BJ (cell line): Measurements from ENCODE around the gene CRIM1. TPM values are rescaled to one million over a fixed set of nuclear protein-coding genes. Genes with fewer than 3 reads are reported as not detected.

ENCODE experiments used
- CTCF ChIA-PET: fragments of 350-600 bp; formaldehyde crosslinking; extraction: SDS; loops from one replicate; lab custom pipeline; 2021; ENCODE audit warnings: antibody characterized with exemption, inconsistent platforms; lab: Yijun Ruan, JAX
- POLR2A ChIA-PET: fragments of 300-600 bp; sonication (Branson Sonifier 250); formaldehyde crosslinking; extraction: SDS; loops from one replicate; lab custom pipeline; 2021; ENCODE audit warnings: antibody characterized with exemption; lab: Charles Lee
- DNase-seq: peaks from one replicate; pipeline ENCODE4 v3.0.0-alpha.2; 2011; ENCODE audit warnings: low read depth
- H3K27me3 ChIP-seq: 2 replicates; pipeline ENCODE4 v1.6.0; 2011; ENCODE audit warnings: low read length; ENCODE audit not compliant: control insufficient read depth, insufficient read depth
- H3K36me3 ChIP-seq: 2 replicates; pipeline ENCODE4 v1.5.1; 2011; ENCODE audit warnings: low read length; ENCODE audit not compliant: control insufficient read depth, insufficient read depth
- H3K4me3 ChIP-seq: 2 replicates; pipeline ENCODE4 v1.5.1; 2011; ENCODE audit warnings: low read depth, mild to moderate bottlenecking, control low read depth, low read length
- CTCF ChIP-seq: IDR thresholded peaks from 2 replicates; pipeline ENCODE4 v1.5.1; 2011; ENCODE audit warnings: low read depth, mild to moderate bottlenecking, control low read depth, inconsistent platforms, low read length, moderate library complexity; ENCODE audit not compliant: insufficient read depth
- polyA plus RNA-seq: library from polyadenylated mRNA; depleted of rRNA; stranded (reverse); fragments of >200 nt; gene quantifications from 2 replicates; pipeline ENCODE4 v1.2.3, GENCODE V29; 2011

CRIM1 gene
- polyA plus RNA-seq, 1 experiment, result 729 TPM

- ChIA-PET POLR2A (interaction anchor here (0.5 kb wide), 1 partner anchor 69 kb away, joined by 3 read pairs; the partner anchor contains the start of gene FEZ2), CTCF (interaction anchor here (0.5 to 1.2 kb wide), 3 partner anchors 144 to 247 kb away, joined by 3 read pairs; no protein-coding TSS in a partner anchor)
- H3K36me3 ChIP-seq, result peaks cover 11% of the 10 kb centered on the region
- no peak for TF ChIP-seq CTCF
- no peak for DNase-seq
- no peaks in the 10 kb centered on the region for H3K27me3 ChIP-seq
- no peak overlapping the region for H3K4me3 ChIP-seq
These were observed 173.3 kb downstream of the CRIM1 start for GRCh38 chr2:36528766-36529392.

GRCh38 chr2:36530178-36530982 is 174.8 kb downstream of the CRIM1 start:
- DNase-seq, result no peak
- ChIA-PET POLR2A (no interaction called here), CTCF (interaction anchor here (1.0 kb wide), 1 partner anchor 22 kb away, joined by 3 read pairs; no protein-coding TSS in a partner anchor)
- TF ChIP-seq CTCF, result no peak
- H3K36me3 ChIP-seq, result peaks cover 9% of the 10 kb centered on the region
- no peak overlapping the region for H3K4me3 ChIP-seq
- no peaks in the 10 kb centered on the region for H3K27me3 ChIP-seq

GRCh38 chr2:36530983-36531354 is 175.4 kb downstream of the CRIM1 start:
- DNase-seq, result no peak
- Histone ChIP-seq H3K4me3 (no peak overlapping the region), H3K36me3 (peaks cover 8% of the 10 kb centered on the region), H3K27me3 (no peaks in the 10 kb centered on the region)
- peak; percentile 20; the same call in 1 of the 2 replicates for TF ChIP-seq CTCF
- CTCF ChIA-PET, result interaction anchor here (1.0 to 1.4 kb wide), 2 partner anchors 10 to 21 kb away, joined by 3 read pairs; no protein-coding TSS in a partner anchor
- POLR2A ChIA-PET, result no interaction called here

- Histone ChIP-seq H3K27me3 (no peaks in the 10 kb centered on the region), H3K36me3 (peaks cover 17% of the 10 kb centered on the region), H3K4me3 (no peak overlapping the region)
- TF ChIP-seq CTCF, result no peak
- DNase-seq, result no peak
- ChIA-PET POLR2A (no interaction called here), CTCF (no interaction called here)
These were observed 178.8 kb downstream of the CRIM1 start for GRCh38 chr2:36534275-36534799.

- CTCF ChIA-PET, result no interaction called here
- POLR2A ChIA-PET, result no interaction called here
- DNase-seq, result no peak
- TF ChIP-seq CTCF, result no peak
- H3K4me3 ChIP-seq, result no peak overlapping the region
- H3K36me3 ChIP-seq, result peaks cover 17% of the 10 kb centered on the region
- H3K27me3 ChIP-seq, result no peaks in the 10 kb centered on the region
These were observed 179.5 kb downstream of the CRIM1 start for GRCh38 chr2:36535099-36535498.
